Fibroblast of the aortic adventitia (primary cell): ENCODE results near the gene ZBTB46. TPM values are rescaled to one million over a fixed set of nuclear protein-coding genes. Genes with fewer than 3 reads are reported as not detected.
"Not testable (repeated sequence)": the region's sequence is repeated elsewhere in the genome, so short reads cannot be mapped to it uniquely, and the experiment has no call there.

Experiments used
- DNase-seq: peaks from one replicate; pipeline ENCODE4 v3.0.0-alpha.2; 2010; ENCODE audit warnings: low read depth
- H3K4me3 ChIP-seq: 2 replicates; pipeline ENCODE4 v1.5.1; 2011; ENCODE audit warnings: low read depth, mild to moderate bottlenecking, control low read depth, low read length, moderate library complexity
- total RNA-seq: library from RNA; depleted of rRNA; stranded (reverse); fragments of >200 nt; gene quantifications from 2 replicates; pipeline ENCODE4 v1.2.3, GENCODE V29; 2012; ENCODE audit warnings: low replicate concordance
- TF ChIP-seq, protein P1 (sequence below): IDR thresholded peaks from 2 replicates; pipeline ENCODE4 v1.5.1; 2011; ENCODE audit warnings: mild to moderate bottlenecking, low read length, control low read depth, inconsistent platforms; ENCODE audit not compliant: insufficient read depth

ZBTB46 gene
- total RNA-seq, 1 donor, result 1.1 TPM

DNA sequence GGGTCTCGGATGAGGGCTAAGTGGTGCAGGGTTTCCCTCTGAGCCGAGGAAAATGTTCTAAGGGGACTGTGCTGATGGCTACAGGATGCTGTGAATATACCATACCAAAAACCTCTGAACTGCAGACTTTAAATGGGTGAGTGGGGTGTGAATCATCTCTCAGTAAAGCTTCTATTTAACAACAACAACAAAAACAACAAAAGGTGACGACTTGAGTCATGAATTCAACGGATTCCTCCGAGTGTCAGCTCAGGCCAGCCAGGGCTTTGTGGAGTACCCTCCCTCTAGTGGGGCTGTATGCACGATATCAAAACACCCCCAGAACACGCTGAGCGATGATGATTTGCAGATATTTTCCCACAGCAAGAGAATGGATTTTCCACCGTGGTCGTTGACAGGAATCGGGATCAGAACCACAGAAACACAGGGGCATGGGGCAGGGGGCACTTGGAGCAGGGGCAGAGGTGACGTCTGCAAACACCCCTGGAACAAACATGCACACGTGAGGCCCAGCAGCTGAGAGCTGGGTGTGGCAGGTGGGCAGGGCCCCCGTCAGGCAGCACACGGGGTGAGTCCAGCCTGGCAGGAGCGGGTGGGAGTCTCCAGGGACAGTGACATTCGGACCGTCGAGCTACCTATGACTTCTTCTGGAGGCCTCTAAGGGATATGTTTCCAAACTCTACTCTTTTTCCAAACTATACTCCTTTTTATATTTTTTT lies 52.9 kb downstream of the ZBTB46 start:
- TF ChIP-seq, protein P1, sequence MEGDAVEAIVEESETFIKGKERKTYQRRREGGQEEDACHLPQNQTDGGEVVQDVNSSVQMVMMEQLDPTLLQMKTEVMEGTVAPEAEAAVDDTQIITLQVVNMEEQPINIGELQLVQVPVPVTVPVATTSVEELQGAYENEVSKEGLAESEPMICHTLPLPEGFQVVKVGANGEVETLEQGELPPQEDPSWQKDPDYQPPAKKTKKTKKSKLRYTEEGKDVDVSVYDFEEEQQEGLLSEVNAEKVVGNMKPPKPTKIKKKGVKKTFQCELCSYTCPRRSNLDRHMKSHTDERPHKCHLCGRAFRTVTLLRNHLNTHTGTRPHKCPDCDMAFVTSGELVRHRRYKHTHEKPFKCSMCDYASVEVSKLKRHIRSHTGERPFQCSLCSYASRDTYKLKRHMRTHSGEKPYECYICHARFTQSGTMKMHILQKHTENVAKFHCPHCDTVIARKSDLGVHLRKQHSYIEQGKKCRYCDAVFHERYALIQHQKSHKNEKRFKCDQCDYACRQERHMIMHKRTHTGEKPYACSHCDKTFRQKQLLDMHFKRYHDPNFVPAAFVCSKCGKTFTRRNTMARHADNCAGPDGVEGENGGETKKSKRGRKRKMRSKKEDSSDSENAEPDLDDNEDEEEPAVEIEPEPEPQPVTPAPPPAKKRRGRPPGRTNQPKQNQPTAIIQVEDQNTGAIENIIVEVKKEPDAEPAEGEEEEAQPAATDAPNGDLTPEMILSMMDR, result no peak
- DNase-seq, result no peak
- H3K4me3 ChIP-seq, result no peak overlapping the region

DNA sequence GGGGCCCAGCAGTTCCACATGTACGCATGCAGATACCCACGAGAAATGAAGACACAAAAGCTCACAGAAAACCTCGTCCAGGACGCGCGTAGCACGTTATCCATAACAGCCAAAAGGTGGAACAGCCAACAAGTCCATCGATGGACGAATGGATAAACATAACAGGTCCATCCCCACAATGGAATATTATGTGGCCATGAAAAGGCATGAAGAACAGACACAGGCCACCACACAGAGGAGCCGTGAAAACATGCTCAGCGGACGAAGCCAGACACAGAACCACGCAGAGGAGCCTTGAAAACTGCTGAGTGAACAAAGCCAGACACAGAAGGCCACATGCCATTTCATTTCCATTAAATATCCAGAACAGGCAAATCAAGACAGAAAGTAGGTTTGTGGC lies 53.5 kb downstream of the ZBTB46 start:
- H3K4me3 ChIP-seq, result no peak overlapping the region
- TF ChIP-seq, protein P1, result no peak
- no peak for DNase-seq

DNA sequence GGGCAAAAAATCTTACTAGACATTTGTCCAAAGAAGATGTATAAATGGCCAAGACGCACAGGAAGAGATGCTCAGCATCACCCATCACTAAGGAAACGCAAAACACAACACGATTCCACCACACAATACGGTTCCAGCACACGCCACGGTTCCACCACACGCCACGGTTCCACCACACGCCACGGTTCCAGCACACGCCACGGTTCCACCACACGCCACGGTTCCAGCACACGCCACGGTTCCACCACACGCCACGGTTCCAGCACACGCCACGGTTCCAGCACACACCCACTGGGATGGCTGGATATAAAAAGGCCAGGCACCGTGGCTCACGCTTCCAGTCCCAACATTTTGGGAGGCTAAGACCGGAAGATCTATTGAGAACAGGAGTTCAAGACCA lies 54.2 kb downstream of the ZBTB46 start:
- DNase-seq, H3K4me3 ChIP-seq: not testable (repeated sequence)

DNA sequence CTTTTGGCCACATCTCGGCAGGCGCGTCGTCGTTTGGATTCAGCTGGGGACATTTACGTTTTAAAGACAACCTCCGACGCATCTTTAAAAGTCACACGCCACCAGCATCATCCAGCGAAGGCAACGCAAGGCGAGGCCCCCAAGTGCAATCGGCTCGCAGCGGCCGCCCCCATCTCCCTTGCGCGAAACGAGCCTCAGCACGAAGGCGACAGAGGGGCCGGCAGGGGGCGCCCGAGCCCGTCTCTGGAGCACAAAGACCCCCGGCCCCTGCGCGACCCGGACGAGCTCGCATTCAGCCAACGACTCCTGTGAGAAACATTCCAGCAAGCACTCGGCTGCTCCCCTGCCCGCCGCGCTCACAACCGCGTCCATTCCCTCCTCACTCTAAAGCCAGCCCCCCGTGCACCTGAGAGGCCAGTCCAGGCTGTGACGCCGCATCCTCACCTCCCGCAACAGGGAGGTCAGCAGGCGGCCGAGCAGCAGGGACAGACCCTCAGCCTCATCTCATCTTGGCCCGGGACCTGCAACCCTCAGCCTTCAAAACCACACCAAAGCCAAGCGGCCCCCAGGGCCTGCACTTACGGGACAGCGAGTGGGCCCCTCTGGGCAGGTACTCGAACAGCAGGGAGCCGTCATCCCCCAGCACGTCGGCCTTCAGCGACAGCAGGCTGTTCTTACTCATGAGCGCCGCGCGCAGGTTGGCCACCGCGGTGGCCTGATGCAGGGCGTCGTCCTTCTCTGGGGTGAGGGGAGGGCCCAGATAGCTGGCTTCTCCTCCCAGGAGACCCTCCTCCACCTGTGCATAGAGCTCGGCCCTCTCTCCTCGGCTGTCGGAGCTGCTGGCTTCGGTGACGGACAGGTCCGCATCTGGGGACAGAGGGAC lies 55.7 kb downstream of the ZBTB46 start:
- peak; percentile 34 for DNase-seq
- H3K4me3 ChIP-seq, result peak overlapping the region; percentile 46
- TF ChIP-seq, protein P1, result peak; percentile 76

DNA sequence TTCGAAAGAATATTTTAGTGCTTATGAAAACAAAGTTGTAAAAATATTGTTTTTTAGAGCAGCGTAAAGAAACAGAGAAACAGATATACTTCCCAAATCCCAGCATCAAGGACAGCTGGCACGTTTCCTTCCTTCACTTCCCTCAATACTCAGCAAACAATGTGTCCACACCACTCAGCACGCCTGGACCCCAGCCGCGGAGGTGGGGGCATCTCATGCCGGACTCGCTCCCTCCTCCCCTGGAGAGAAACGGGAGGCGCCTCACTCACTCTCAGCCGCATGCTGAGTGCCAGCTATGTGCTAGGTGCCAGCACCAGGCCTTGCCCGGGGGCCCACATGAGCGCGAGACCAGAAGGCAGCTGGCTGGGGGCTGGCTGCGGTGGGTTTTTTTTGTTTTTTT lies 56.8 kb downstream of the ZBTB46 start:
- TF ChIP-seq, protein P1, result no peak
- DNase-seq, result no peak

DNA sequence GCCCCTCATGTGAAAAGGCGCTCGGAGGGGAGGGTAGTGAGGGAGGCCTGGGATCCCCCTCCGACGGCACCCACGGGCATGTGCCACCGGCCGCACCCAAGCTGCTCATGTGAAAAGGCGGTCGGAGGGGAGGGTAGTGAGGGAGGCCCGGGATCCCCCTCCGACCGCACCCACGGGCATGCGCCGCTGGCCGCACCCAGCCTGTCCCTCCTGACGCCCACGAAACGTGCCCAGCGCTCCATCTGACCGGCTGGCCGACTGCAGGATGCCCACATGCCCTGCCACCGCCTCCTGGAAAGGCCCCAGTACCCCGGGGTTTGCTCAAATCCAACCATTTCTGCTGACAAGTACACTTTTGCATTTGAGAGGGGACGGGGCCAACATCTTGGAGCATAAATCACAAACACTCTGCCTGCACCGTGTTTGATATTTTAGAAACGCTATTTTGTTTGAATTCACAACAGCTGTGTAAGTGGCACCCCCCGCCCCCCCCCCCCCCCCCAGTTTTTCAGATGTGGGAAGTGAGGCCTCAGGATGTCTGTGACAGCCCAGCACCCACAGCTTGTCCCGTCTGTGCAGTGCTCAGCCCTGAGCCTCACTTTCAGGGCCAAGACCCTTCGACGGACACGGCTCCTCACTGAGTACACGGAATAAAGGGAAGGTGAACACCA lies 57.4 kb downstream of the ZBTB46 start:
- no peak overlapping the region for H3K4me3 ChIP-seq
- TF ChIP-seq, protein P1, result no peak
- DNase-seq, result no peak

More for the DNA sequence above, 56.8 kb downstream of the ZBTB46 start:
- H3K4me3 ChIP-seq, result no peak overlapping the region
